HUDEP-2 (cell line): ENCODE results near the gene UQCC5.

Source experiments
- DNase-seq, 76 experiments: peaks; one replicate each; lab custom pipeline; 2025; ENCODE audit not compliant: unreplicated experiment in 76 of 76; lab: John Stamatoyannopoulos, UW

UQCC5 gene

GRCh38 chr3:52536369-52537164 lies at the start of gene UQCC5:
Gene UQCC5, plus strand, starts transcription at chr3:52536605. Its CDS starts 151 bp downstream, at chr3:52536756.
- DNase-seq = peak in 75 of 76 experiments; percentile 76 to 99 (median 96)

GRCh38 chr3:52487050-52487787 lies 49.2 kb upstream of the UQCC5 start:
- no peak for DNase-seq

GRCh38 chr3:52487788-52488691 lies 48.4 kb upstream of the UQCC5 start:
- no peak for DNase-seq

GRCh38 chr3:52488746-52489145 lies 47.7 kb upstream of the UQCC5 start:
- no peak for DNase-seq

- DNase-seq = no peak
Measured at GRCh38 chr3:52489453-52489852, 47.0 kb upstream of the UQCC5 start.

- no peak for DNase-seq
Measured at GRCh38 chr3:52490035-52490938, 46.1 kb upstream of the UQCC5 start.

- DNase-seq = no peak
Measured at GRCh38 chr3:52490939-52491526, 45.4 kb upstream of the UQCC5 start.

- no peak for DNase-seq
Measured at GRCh38 chr3:52492059-52492458, 44.3 kb upstream of the UQCC5 start.

- no peak for DNase-seq
Measured at GRCh38 chr3:52493232-52494017, 43.0 kb upstream of the UQCC5 start.

- DNase-seq = no peak
Measured at GRCh38 chr3:52494445-52494844, 42.0 kb upstream of the UQCC5 start.

- no peak for DNase-seq
Measured at GRCh38 chr3:52494886-52495495, 41.4 kb upstream of the UQCC5 start, which contains the start of gene STAB1. Gene STAB1, plus strand, starts transcription at chr3:52495338. Its CDS starts 76 bp downstream, at chr3:52495414.

- DNase-seq = no peak
Measured at GRCh38 chr3:52495777-52496602, 40.4 kb upstream of the UQCC5 start.

- DNase-seq = no peak
Measured at GRCh38 chr3:52498137-52499054, 38.0 kb upstream of the UQCC5 start.

GRCh38 chr3:52501046-52501445 lies 35.4 kb upstream of the UQCC5 start:
- DNase-seq = no peak

GRCh38 chr3:52502001-52502400 lies 34.4 kb upstream of the UQCC5 start:
- DNase-seq = no peak

GRCh38 chr3:52502808-52503350 lies 33.5 kb upstream of the UQCC5 start:
- DNase-seq = no peak
